ENCODE measurements around the gene PLAAT5.

DNA sequence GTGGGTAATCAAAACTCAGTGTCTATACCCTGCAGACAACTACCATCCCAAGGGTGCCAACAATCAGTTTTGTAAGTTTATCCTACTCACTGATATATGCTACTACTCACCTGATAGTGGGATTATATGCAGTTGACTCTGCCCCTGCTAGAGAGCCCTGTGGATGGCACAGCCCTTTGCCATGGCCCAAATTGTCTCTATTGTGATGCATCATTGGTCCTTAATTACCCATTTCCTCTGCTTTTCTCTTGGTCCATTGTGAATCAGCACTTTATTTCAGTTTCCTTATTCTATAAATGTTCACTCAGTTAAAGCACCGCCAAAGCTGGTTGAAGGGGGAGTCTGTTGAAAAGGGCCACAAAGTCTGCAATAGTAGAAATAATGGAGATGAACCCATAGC, 42.3 kb downstream of the PLAAT5 start:
- TF ChIP-seq, protein P1, sequence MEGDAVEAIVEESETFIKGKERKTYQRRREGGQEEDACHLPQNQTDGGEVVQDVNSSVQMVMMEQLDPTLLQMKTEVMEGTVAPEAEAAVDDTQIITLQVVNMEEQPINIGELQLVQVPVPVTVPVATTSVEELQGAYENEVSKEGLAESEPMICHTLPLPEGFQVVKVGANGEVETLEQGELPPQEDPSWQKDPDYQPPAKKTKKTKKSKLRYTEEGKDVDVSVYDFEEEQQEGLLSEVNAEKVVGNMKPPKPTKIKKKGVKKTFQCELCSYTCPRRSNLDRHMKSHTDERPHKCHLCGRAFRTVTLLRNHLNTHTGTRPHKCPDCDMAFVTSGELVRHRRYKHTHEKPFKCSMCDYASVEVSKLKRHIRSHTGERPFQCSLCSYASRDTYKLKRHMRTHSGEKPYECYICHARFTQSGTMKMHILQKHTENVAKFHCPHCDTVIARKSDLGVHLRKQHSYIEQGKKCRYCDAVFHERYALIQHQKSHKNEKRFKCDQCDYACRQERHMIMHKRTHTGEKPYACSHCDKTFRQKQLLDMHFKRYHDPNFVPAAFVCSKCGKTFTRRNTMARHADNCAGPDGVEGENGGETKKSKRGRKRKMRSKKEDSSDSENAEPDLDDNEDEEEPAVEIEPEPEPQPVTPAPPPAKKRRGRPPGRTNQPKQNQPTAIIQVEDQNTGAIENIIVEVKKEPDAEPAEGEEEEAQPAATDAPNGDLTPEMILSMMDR (IDR thresholded peaks at IDR 0.05), result no peak
- no peak for TF ChIP-seq ZFX (IDR thresholded peaks at IDR 0.05; ENCODE audit: borderline replicate concordance)

All from 22Rv1 (cell line).